Lower leg skin (tissue), 4 donors: ENCODE data around the gene GORASP1. TPM values are rescaled to one million over a fixed set of nuclear protein-coding genes. Genes with fewer than 3 reads are reported as not detected.

ENCODE experiments used
- DNase-seq, 2 donors: peaks; one replicate each; pipeline ENCODE4 v3.0.0-alpha.2; 2019; ENCODE audit warnings: low spot score in 2 of 2
- H3K4me3 ChIP-seq: fragments of 200-600 bp; sonication (generic); 2 replicates; pipeline ENCODE4 v1.5.1; 2017; ENCODE audit warnings: mild to moderate bottlenecking, low read depth; ENCODE audit not compliant: poor library complexity, severe bottlenecking
- POLR2A ChIP-seq, 2 donors: fragments of 450-650 bp; IDR thresholded peaks; one replicate each; pipeline ENCODE4 v1.6.1; 2016 to 2017; ENCODE audit warnings: antibody characterized with exemption in 2 of 2, mild to moderate bottlenecking in 1 of 2, moderate library complexity in 1 of 2
- WGBS, 2 donors: methylation state at CpG; one replicate each; pipeline ENCODE4 v1.1.5; 2018; 5-methylcytosine and 5-hydroxymethylcytosine counted together
- intact Hi-C: fragments of 100-400 bp; cut with DNase I; formaldehyde crosslinking; loops from one replicate; pipeline ENCODE4 v1.15.0; 2023; ENCODE audit warnings: low total_unique reads
- total RNA-seq, 4 donors: library from RNA; depleted of rRNA; stranded (reverse); fragments of >200 nt; gene quantifications; one replicate each; pipeline ENCODE4 v1.1.0, GENCODE V29; 2016
- TF ChIP-seq, protein P1 (sequence below), 3 donors: fragments of 450-650 bp; IDR thresholded peaks; one replicate each; pipeline ENCODE4 v1.5.1; 2016; ENCODE audit warnings: antibody characterized with exemption in 3 of 3, mild to moderate bottlenecking in 3 of 3, moderate library complexity in 2 of 3

GORASP1 gene
- total RNA-seq, 4 donors from 2014 or later: 40.1 to 87.4 (median 56.4) TPM

GRCh38 chr3:39079530-39079929 lies 27.9 kb downstream of the GORASP1 start:
- no peak for TF ChIP-seq POLR2A (IDR thresholded peaks at IDR 0.05)
- TF ChIP-seq, protein P1, sequence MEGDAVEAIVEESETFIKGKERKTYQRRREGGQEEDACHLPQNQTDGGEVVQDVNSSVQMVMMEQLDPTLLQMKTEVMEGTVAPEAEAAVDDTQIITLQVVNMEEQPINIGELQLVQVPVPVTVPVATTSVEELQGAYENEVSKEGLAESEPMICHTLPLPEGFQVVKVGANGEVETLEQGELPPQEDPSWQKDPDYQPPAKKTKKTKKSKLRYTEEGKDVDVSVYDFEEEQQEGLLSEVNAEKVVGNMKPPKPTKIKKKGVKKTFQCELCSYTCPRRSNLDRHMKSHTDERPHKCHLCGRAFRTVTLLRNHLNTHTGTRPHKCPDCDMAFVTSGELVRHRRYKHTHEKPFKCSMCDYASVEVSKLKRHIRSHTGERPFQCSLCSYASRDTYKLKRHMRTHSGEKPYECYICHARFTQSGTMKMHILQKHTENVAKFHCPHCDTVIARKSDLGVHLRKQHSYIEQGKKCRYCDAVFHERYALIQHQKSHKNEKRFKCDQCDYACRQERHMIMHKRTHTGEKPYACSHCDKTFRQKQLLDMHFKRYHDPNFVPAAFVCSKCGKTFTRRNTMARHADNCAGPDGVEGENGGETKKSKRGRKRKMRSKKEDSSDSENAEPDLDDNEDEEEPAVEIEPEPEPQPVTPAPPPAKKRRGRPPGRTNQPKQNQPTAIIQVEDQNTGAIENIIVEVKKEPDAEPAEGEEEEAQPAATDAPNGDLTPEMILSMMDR (IDR thresholded peaks at IDR 0.05): no peak
- intact Hi-C loops: no loop called here
- no peak for DNase-seq
- H3K4me3 ChIP-seq: no peak overlapping the region

GRCh38 chr3:39075910-39076309 lies 31.5 kb downstream of the GORASP1 start:
- intact Hi-C loops: no loop called here
- no peak for TF ChIP-seq POLR2A (IDR thresholded peaks at IDR 0.05)
- H3K4me3 ChIP-seq: no peak overlapping the region
- WGBS, 2 donors: 94% methylated on average over 10 of the region's 10 CpGs
- DNase-seq: no peak

DNA sequence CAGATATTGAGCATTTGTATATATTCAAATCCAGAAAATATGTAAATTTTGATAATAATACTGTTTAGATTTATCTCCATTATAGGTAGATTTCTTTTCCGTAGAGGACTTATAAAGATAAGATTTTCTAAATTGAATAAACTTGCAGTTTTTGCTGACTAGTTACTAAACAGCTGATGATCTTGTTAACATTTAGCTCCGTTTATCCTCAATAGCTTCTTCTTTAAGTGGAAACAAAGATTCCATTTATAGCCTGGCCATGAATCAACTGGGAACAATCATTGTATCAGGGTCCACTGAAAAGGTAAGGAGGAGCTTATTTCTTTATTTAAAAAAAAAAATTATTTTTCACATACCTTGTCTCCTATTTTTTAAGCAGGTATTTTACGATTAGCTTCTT lies 38.9 kb downstream of the GORASP1 start:
- WGBS, 2 donors: 65 to 75% methylated on average over 3 of the region's 3 CpGs
- intact Hi-C loops: no loop called here
- no peak for DNase-seq
- no peak overlapping the region for H3K4me3 ChIP-seq
- TF ChIP-seq, protein P1 (IDR thresholded peaks at IDR 0.05): no peak
- TF ChIP-seq POLR2A (IDR thresholded peaks at IDR 0.05): no peak

DNA sequence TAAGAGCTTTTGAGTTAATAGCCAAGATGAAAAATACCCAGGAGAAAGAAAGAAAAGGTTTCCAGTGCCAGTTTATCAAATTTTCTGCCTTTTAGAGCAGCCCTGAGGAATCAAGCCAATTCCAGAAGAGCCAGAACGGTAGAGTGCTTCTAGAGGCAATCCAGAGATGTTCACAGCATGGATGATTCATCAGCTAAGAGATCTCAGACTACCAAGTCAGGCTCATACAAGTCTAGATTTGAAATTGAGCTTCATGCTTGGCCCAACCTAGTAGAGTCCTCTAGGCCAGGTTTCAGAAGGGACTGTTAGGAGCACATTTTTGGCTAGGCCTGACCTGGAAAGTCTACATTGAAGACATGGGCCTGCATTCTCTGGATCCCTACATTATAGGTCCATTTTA lies 40.1 kb downstream of the GORASP1 start:
- TF ChIP-seq, protein P1 (IDR thresholded peaks at IDR 0.05): no peak
- no peak for TF ChIP-seq POLR2A (IDR thresholded peaks at IDR 0.05)
- intact Hi-C loops: no loop called here
- DNase-seq: no peak
- 29 to 32% methylated on average over 1 of the region's 1 CpG for WGBS, 2 donors
- H3K4me3 ChIP-seq: no peak overlapping the region

GRCh38 chr3:39065197-39065596 lies 42.2 kb downstream of the GORASP1 start:
- H3K4me3 ChIP-seq: no peak overlapping the region
- intact Hi-C loops: no loop called here
- 26 to 50% methylated on average over 1 of the region's 1 CpG for WGBS, 2 donors
- DNase-seq: no peak
- TF ChIP-seq, protein P1 (IDR thresholded peaks at IDR 0.05): no peak
- TF ChIP-seq POLR2A (IDR thresholded peaks at IDR 0.05): no peak

GRCh38 chr3:39064646-39065045 lies 42.8 kb downstream of the GORASP1 start:
- TF ChIP-seq, protein P1 (IDR thresholded peaks at IDR 0.05): no peak
- TF ChIP-seq POLR2A (IDR thresholded peaks at IDR 0.05): no peak
- no peak for DNase-seq
- 83 to 90% methylated on average over 1 of the region's 1 CpG for WGBS, 2 donors
- H3K4me3 ChIP-seq: no peak overlapping the region
- intact Hi-C loops: no loop called here
